Stimulated activated CD8-positive, alpha-beta memory T cell treated with anti-CD3 and anti-CD28 coated beads, Interleukin-12 subunit alpha, Interleukin-12 subunit beta, amount 100 ng/mL, for 24 hours (primary cell): Measurements from ENCODE around the gene OR2T5.
"Not testable (repeated sequence)": the region's sequence is repeated elsewhere in the genome, so short reads cannot be mapped to it uniquely, and the experiment has no call there.

Experiments
- DNase-seq: peaks from one replicate; pipeline ENCODE4 v3.0.0-alpha.2; 2020; ENCODE audit errors: extremely low read depth

The OR2T5 gene

DNA sequence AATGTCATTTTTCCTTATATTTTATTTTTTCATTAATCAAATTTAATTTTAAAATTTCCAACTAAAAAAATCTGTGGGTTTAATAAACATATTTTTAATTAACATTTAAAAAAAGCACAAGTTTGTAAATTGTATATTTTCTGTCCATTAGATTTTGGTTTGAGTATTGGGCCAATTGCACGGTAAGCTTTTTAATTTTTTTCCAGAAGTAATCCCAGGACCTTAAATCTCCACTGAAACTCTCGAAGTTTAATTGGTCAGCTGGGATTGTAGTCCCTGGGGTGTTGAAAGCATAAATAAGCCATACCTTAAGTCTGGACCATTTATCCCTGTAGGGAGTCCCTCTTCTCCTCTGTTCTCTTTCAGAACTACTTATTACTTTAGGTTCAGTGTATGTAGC lies 19.4 kb downstream of the OR2T5 start, which contains the start of gene OR2G6:
OR2G6 (plus strand) TSS at position 301 of the 400 bp plus-strand sequence. CDS start 13,574 bp downstream, outside the sequence.
- not testable (repeated sequence) for DNase-seq

DNA sequence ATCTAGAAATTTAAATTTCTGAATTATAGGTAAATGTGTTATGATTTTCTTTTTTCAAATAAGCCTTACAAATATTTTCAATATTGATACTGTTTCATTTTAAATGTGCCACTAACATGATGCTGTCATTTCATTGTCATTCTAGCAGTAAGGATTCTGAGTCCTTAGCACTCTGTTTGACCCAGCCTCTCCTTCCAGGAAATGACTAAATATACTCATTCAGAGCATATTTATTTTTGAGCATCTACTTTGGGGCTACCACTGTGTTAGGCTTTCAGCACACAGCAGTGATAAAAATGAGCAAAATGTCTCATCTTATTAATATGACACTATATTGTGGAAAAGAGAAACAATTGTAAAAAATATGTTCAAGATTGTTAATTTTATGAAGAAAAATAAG lies 21.8 kb downstream of the OR2T5 start:
- DNase-seq, result not testable (repeated sequence)

DNA sequence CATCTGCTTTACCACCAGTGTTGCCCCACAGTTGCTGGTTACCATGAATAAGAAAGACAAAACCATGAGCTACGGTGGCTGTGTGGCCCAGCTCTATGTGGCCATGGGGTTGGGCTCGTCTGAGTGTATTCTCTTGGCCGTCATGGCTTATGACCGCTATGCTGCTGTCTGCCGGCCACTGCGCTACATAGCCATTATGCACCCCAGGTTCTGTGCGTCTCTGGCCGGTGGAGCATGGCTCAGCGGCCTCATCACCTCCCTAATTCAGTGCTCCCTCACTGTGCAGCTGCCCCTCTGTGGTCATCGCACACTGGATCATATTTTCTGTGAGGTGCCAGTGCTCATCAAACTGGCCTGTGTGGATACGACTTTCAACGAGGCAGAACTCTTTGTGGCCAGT lies 33.5 kb downstream of the OR2T5 start:
- DNase-seq, result no peak

DNA sequence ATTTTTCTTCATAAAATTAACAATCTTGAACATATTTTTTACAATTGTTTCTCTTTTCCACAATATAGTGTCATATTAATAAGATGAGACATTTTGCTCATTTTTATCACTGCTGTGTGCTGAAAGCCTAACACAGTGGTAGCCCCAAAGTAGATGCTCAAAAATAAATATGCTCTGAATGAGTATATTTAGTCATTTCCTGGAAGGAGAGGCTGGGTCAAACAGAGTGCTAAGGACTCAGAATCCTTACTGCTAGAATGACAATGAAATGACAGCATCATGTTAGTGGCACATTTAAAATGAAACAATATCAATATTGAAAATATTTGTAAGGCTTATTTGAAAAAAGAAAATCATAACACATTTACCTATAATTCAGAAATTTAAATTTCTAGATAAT lies 49.1 kb downstream of the OR2T5 start:
- DNase-seq, result not testable (repeated sequence)
